H9 (cell line): ENCODE results near the gene LIMS1. TPM values are rescaled to one million over a fixed set of nuclear protein-coding genes. Genes with fewer than 3 reads are reported as not detected.

Experiments used
- DNase-seq: peaks from one replicate; pipeline ENCODE4 v3.0.0-alpha.2; 2017
- H2AFZ ChIP-seq: one replicate; pipeline ENCODE4 v1.6.1; 2013; ENCODE audit warnings: mild to moderate bottlenecking, low read length, control low read depth, moderate library complexity
- H2AK5ac ChIP-seq: 2 replicates; pipeline ENCODE4 v1.6.1; 2013; ENCODE audit warnings: low read length, control low read depth, mixed read lengths; ENCODE audit not compliant: insufficient read length
- H2BK120ac ChIP-seq: one replicate; pipeline ENCODE4 v1.6.1; 2013; ENCODE audit warnings: low read depth, mild to moderate bottlenecking, low read length, control low read depth, inconsistent platforms; ENCODE audit not compliant: poor library complexity, severe bottlenecking
- H2BK12ac ChIP-seq: 2 replicates; pipeline ENCODE4 v1.6.1; 2013; ENCODE audit warnings: low read length, control low read depth, mixed read lengths, low read depth; ENCODE audit not compliant: insufficient read length
- H2BK15ac ChIP-seq: 2 replicates; pipeline ENCODE4 v1.6.1; 2013; ENCODE audit warnings: low read depth, low read length, control low read depth
- H2BK20ac ChIP-seq: one replicate; pipeline ENCODE4 v1.6.1; 2013; ENCODE audit warnings: low read depth, mild to moderate bottlenecking, low read length, control low read depth, inconsistent platforms; ENCODE audit not compliant: poor library complexity, severe bottlenecking
- H2BK5ac ChIP-seq: 2 replicates; pipeline ENCODE4 v1.6.1; 2013; ENCODE audit warnings: low read length, control low read depth, mixed read lengths; ENCODE audit not compliant: insufficient read length
- H3K14ac ChIP-seq: 2 replicates; pipeline ENCODE4 v1.6.1; 2013; ENCODE audit warnings: low read length, control low read depth; ENCODE audit not compliant: insufficient read depth
- H3K18ac ChIP-seq: 2 replicates; pipeline ENCODE4 v1.6.1; 2013; ENCODE audit warnings: low read depth, mild to moderate bottlenecking, mixed read lengths, low read length, control low read depth; ENCODE audit not compliant: insufficient read length
- H3K23ac ChIP-seq: 2 replicates; pipeline ENCODE4 v1.6.1; 2013; ENCODE audit warnings: low read length, control low read depth, mixed read lengths, low read depth; ENCODE audit not compliant: insufficient read length
- H3K23me2 ChIP-seq: 2 replicates; pipeline ENCODE4 v1.6.1; 2013; ENCODE audit warnings: low read depth, mild to moderate bottlenecking, mixed read lengths, low read length, control low read depth; ENCODE audit not compliant: insufficient read length, poor library complexity, severe bottlenecking
- H3K27ac ChIP-seq: 2 replicates; pipeline ENCODE4 v1.5.1; 2013; ENCODE audit warnings: low read length, control low read depth, mixed read lengths, low read depth; ENCODE audit not compliant: insufficient read length
- H3K27me3 ChIP-seq: 2 replicates; pipeline ENCODE4 v1.6.1; 2013; ENCODE audit warnings: low read length, control low read depth, inconsistent platforms; ENCODE audit not compliant: insufficient read depth
- H3K4ac ChIP-seq: 2 replicates; pipeline ENCODE4 v1.6.1; 2013; ENCODE audit warnings: low read depth, mild to moderate bottlenecking, control low read depth, inconsistent platforms, low read length, moderate library complexity
- H3K4me1 ChIP-seq: 2 replicates; pipeline ENCODE4 v1.6.1; 2013; ENCODE audit warnings: low read length, control low read depth, inconsistent platforms; ENCODE audit not compliant: insufficient read depth
- H3K4me2 ChIP-seq: 2 replicates; pipeline ENCODE4 v1.6.1; 2013; ENCODE audit warnings: low read length, control low read depth, mixed read lengths; ENCODE audit not compliant: insufficient read length, insufficient read depth
- H3K56ac ChIP-seq: 2 replicates; pipeline ENCODE4 v1.6.1; 2013; ENCODE audit warnings: low read depth, mild to moderate bottlenecking, mixed read lengths, low read length, control low read depth; ENCODE audit not compliant: insufficient read length
- H3K79me1 ChIP-seq: 2 replicates; pipeline ENCODE4 v1.6.1; 2013; ENCODE audit warnings: low read depth, mild to moderate bottlenecking, moderate library complexity, low read length, control low read depth, inconsistent platforms; ENCODE audit not compliant: insufficient read depth, poor library complexity, severe bottlenecking
- H3K79me2 ChIP-seq: 2 replicates; pipeline ENCODE4 v1.6.1; 2013; ENCODE audit warnings: low read length, control low read depth, inconsistent platforms; ENCODE audit not compliant: insufficient read depth
- H3K9ac ChIP-seq: 2 replicates; pipeline ENCODE4 v1.6.1; 2013; ENCODE audit warnings: low read length, control low read depth, mixed read lengths; ENCODE audit not compliant: insufficient read length; ENCODE audit errors: extremely low read depth
- H3K9me3 ChIP-seq: one replicate; pipeline ENCODE4 v1.6.1; 2013; ENCODE audit warnings: low read depth, low read length, inconsistent platforms; ENCODE audit not compliant: control insufficient read depth
- H3T11ph ChIP-seq: one replicate; pipeline ENCODE4 v1.6.1; 2013; ENCODE audit warnings: mild to moderate bottlenecking, low read length, control low read depth, inconsistent platforms
- H4K20me1 ChIP-seq: one replicate; pipeline ENCODE4 v1.6.1; 2013; ENCODE audit not compliant: control insufficient read depth, insufficient read length, insufficient read depth
- H4K5ac ChIP-seq: 2 replicates; pipeline ENCODE4 v1.6.1; 2013; ENCODE audit warnings: low read depth, mild to moderate bottlenecking, mixed read lengths, low read length, control low read depth; ENCODE audit not compliant: insufficient read length
- H4K8ac ChIP-seq: replicated peaks from 2 replicates; pipeline ENCODE4 v1.6.1; 2013; ENCODE audit warnings: low read length, control low read depth, mixed read lengths, low read depth; ENCODE audit not compliant: insufficient read length
- H4K91ac ChIP-seq: 2 replicates; pipeline ENCODE4 v1.6.1; 2013; ENCODE audit warnings: low read depth, mild to moderate bottlenecking, moderate library complexity, mixed read lengths, low read length, control low read depth; ENCODE audit not compliant: insufficient read length
- H3K27ac Mint-ChIP-seq, 3 experiments: 2 replicates in 2 of 3; 3 replicates in 1 of 3; pipeline ENCODE4 v1.8.0; 2020 to 2021; ENCODE audit warnings: mixed read lengths in 3 of 3, mild to moderate bottlenecking in 1 of 3, moderate library complexity in 1 of 3
- H3K27me3 Mint-ChIP-seq: 2 replicates; pipeline ENCODE4 v1.8.0; 2021; ENCODE audit warnings: low read depth, mild to moderate bottlenecking, moderate library complexity, mixed read lengths
- H3K36me3 Mint-ChIP-seq, 3 experiments: 2 replicates in 2 of 3; 3 replicates in 1 of 3; pipeline ENCODE4 v1.8.0; 2020 to 2021; ENCODE audit warnings: low read depth in 3 of 3, mixed read lengths in 3 of 3; ENCODE audit not compliant: insufficient read depth in 1 of 3
- H3K4me1 Mint-ChIP-seq, 2 experiments: 2 replicates each; pipeline ENCODE4 v1.8.0; 2020; ENCODE audit warnings: mixed read lengths in 2 of 2
- H3K4me3 Mint-ChIP-seq, 2 experiments: 2 replicates in 1 of 2; 3 replicates in 1 of 2; pipeline ENCODE4 v1.8.0; 2020 to 2021; ENCODE audit warnings: mild to moderate bottlenecking in 2 of 2, mixed read lengths in 2 of 2, moderate library complexity in 1 of 2
- H3K9me3 Mint-ChIP-seq, 2 experiments: 2 replicates in 1 of 2; 3 replicates in 1 of 2; pipeline ENCODE4 v1.8.0; 2020; ENCODE audit warnings: mild to moderate bottlenecking in 2 of 2, mixed read lengths in 2 of 2, moderate library complexity in 1 of 2
- WGBS: extraction: QIAGEN DNeasy Blood & Tissue Kit; methylation state at CpG from one replicate; pipeline ENCODE4 v1.1.7; 2013; ENCODE audit warnings: missing lambda C conversion rate, low lambda C conversion rate, mixed read lengths; ENCODE audit not compliant: insufficient read length; ENCODE audit errors: extremely low coverage; 5-methylcytosine and 5-hydroxymethylcytosine counted together
- total RNA-seq: library from RNA; stranded (reverse); gene quantifications from 2 replicates; pipeline ENCODE4 v1.2.1, GENCODE V29; 2021
- TF ChIP-seq, protein P1 (sequence below): fragments of 200-600 bp; sonication (generic); conservative IDR thresholded peaks from 3 replicates; pipeline ENCODE4 v1.8.0; 2021; ENCODE audit warnings: antibody characterized with exemption, mild to moderate bottlenecking

The LIMS1 gene
- total RNA-seq, 1 experiment from 2014 or later: 37.7 TPM

DNA sequence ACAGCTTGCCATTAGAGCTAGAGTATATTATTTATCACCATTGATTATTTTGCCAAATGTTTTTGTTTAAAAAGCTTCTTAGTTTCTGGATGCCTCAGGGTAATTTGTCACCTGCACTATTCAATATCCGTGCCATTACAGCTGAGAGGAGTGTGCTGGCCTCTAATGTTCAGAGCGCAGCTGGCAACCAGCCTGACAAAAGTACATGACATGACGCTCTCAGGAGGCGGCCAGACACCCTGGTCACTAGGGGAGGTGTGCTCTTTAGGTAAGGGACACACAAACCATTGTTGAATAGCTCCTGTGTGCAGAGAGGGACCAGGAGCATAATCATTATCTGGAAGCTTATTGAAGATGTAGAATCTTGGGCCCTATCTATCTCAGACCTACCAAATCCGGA lies 20.3 kb downstream of the LIMS1 start:
- Histone ChIP-seq H4K5ac (no peak overlapping the region), H3K18ac (no peak overlapping the region), H4K8ac (no peak overlapping the region), H3K9me3 (no peaks in the 10 kb centered on the region), H2BK15ac (no peak overlapping the region), H3K27me3 (no peaks in the 10 kb centered on the region), H3K9ac (no peak overlapping the region), H3K14ac (no peak overlapping the region), H2BK120ac (no peak overlapping the region), H2BK5ac (no peak overlapping the region), H3K23me2 (no peaks in the 10 kb centered on the region), H2BK12ac (no peak overlapping the region), H4K91ac (no peak overlapping the region), H3K27ac (no peak overlapping the region), H3K23ac (no peak overlapping the region), H2BK20ac (no peak overlapping the region), H3K79me1 (no peaks in the 10 kb centered on the region), H3K4me2 (no peak overlapping the region), H2AFZ (no peak overlapping the region), H4K20me1 (no peaks in the 10 kb centered on the region), H3T11ph (no peak overlapping the region), H2AK5ac (no peak overlapping the region), H3K4me1 (peaks cover 13% of the 10 kb centered on the region; the same call in 1 of the 2 replicates), H3K56ac (no peak overlapping the region), H3K4ac (no peak overlapping the region), H3K79me2 (peaks cover 9% of the 10 kb centered on the region; the same call in 1 of the 2 replicates)
- Mint-ChIP-seq H3K27me3 (no peaks in the 10 kb centered on the region), H3K4me1 (peaks cover 3 to 23% of the 10 kb centered on the region in 2 experiments; a peak in 3 of 4 replicates), H3K4me3 (no peak overlapping the region), H3K36me3 (no peaks in the 10 kb centered on the region), H3K27ac (peak overlapping the region in 2 of 3 experiments; percentile 17 to 33; a peak in 1 of 7 replicates), H3K9me3 (no peaks in the 10 kb centered on the region)
- no peak for DNase-seq
- TF ChIP-seq, protein P1, sequence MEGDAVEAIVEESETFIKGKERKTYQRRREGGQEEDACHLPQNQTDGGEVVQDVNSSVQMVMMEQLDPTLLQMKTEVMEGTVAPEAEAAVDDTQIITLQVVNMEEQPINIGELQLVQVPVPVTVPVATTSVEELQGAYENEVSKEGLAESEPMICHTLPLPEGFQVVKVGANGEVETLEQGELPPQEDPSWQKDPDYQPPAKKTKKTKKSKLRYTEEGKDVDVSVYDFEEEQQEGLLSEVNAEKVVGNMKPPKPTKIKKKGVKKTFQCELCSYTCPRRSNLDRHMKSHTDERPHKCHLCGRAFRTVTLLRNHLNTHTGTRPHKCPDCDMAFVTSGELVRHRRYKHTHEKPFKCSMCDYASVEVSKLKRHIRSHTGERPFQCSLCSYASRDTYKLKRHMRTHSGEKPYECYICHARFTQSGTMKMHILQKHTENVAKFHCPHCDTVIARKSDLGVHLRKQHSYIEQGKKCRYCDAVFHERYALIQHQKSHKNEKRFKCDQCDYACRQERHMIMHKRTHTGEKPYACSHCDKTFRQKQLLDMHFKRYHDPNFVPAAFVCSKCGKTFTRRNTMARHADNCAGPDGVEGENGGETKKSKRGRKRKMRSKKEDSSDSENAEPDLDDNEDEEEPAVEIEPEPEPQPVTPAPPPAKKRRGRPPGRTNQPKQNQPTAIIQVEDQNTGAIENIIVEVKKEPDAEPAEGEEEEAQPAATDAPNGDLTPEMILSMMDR: no peak
- no CpG with 5 or more reads among the region's 5 CpGs for WGBS
